GM20000 (cell line): ENCODE results near the gene CYB5R4.
"Not testable (repeated sequence)": the region's sequence is repeated elsewhere in the genome, so short reads cannot be mapped to it uniquely, and the experiment has no call there.

Experiments used
- DNase-seq: peaks from one replicate; pipeline ENCODE4 v3.0.0; 2012; ENCODE audit warnings: low spot score
- CTCF ChIP-seq: IDR thresholded peaks from 2 replicates; pipeline ENCODE4 v1.5.1; 2012; ENCODE audit warnings: mild to moderate bottlenecking, control low read depth; ENCODE audit errors: extremely low read depth, missing control alignments

CYB5R4 gene

GRCh38 chr6:83908813-83909212, 49.3 kb downstream of the CYB5R4 start:
- TF ChIP-seq CTCF, result no peak
- DNase-seq, result no peak

- no peak for TF ChIP-seq CTCF
- DNase-seq, result no peak
These were observed 51.8 kb downstream of the CYB5R4 start for GRCh38 chr6:83911278-83911677.

GRCh38 chr6:83914953-83915352, 55.5 kb downstream of the CYB5R4 start:
- TF ChIP-seq CTCF, result no peak
- DNase-seq, result no peak

- DNase-seq, result no peak
- no peak for TF ChIP-seq CTCF
These were observed 57.5 kb downstream of the CYB5R4 start for GRCh38 chr6:83917001-83917400.

GRCh38 chr6:83920017-83920416, 60.5 kb downstream of the CYB5R4 start:
- TF ChIP-seq CTCF, result no peak
- DNase-seq, result no peak

- DNase-seq, result no peak
These were observed 61.8 kb downstream of the CYB5R4 start for GRCh38 chr6:83921315-83921714.

GRCh38 chr6:83927470-83927869, 68.0 kb downstream of the CYB5R4 start:
- DNase-seq, result no peak
- TF ChIP-seq CTCF, result no peak

More at GRCh38 chr6:83921315-83921714, 61.8 kb downstream of the CYB5R4 start:
- TF ChIP-seq CTCF, result no peak

- no peak for TF ChIP-seq CTCF
- DNase-seq, result no peak
These were observed 68.8 kb downstream of the CYB5R4 start for GRCh38 chr6:83928286-83928685.

- not testable (repeated sequence) for DNase-seq
These were observed 86.8 kb downstream of the CYB5R4 start for GRCh38 chr6:83946201-83946833.

GRCh38 chr6:83947983-83948382, 88.5 kb downstream of the CYB5R4 start:
- not testable (repeated sequence) for DNase-seq
